Measurements from ENCODE around the gene GBA2.

GRCh38 chr9:35730486-35730854 lies 18.6 kb downstream of the GBA2 start:
- TF ChIP-seq POLR2A (IDR thresholded peaks at IDR 0.05; ENCODE audit: low read depth, low read length), result no peak
- no peak for TF ChIP-seq POU2F2 (IDR thresholded peaks at IDR 0.05; ENCODE audit: low read depth, low read length)
- TF ChIP-seq TAF1 (IDR thresholded peaks at IDR 0.05; ENCODE audit: low read depth, low read length), result no peak
- no peak for TF ChIP-seq POLR2AphosphoS5 (IDR thresholded peaks at IDR 0.05; ENCODE audit: low read depth, low read length)
